ENCODE results near the gene PIK3C2B. TPM values are rescaled to one million over a fixed set of nuclear protein-coding genes. Genes with fewer than 3 reads are reported as not detected.

The PIK3C2B gene
- total RNA-seq, 1 donor from 2014 or later, result 256 TPM

DNA sequence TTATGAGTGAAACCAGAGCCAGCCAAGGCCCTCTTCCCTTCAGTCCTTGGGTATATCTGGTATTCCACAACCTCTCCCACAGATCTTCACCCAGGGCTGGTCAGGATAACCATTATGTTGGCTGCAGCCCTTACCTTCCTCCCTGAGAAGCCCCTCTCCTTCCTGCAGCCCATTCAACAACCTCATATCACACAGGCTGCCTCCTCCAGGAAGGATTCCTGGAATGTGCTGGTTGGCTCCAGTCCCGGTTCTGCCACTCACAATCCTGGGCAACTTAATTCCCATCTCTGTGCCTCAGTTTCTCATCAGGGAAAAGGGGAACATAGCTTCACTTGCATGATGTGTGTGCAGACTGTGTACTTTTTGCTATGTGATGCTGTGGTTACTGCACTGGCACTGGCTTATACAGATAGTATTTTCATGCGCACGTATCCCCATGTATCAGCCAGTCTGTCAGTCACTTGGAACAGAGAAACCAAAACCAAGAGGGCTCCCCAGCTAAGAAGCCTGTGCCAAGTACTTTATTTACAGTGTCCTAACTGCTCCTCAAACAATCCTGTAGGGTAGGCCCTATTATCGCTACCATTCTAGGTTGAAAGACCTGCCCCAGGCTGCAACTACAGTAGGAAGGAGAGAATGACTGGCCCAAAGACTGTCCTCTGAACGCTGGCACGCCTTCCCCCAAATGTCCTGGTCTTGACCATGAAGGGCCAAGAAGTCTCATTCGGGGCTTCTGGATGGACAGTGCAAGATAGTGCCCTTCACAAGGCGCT lies 43.1 kb downstream of the PIK3C2B start:
- TF ChIP-seq CTCF (IDR thresholded peaks at IDR 0.05; ENCODE audit: unreplicated experiment), result no peak
- H3K36me3 Mint-ChIP-seq (ENCODE audit: low read depth, unreplicated experiment), result peaks cover 65% of the 10 kb centered on the region
- H3K4me1 Mint-ChIP-seq (ENCODE audit: unreplicated experiment), result peaks cover 62% of the 10 kb centered on the region
- peak overlapping the region; percentile 75 for H3K27ac Mint-ChIP-seq (ENCODE audit: unreplicated experiment)
- H3K27me3 Mint-ChIP-seq (ENCODE audit: unreplicated experiment), result peaks cover 23% of the 10 kb centered on the region
- peak overlapping the region; percentile 56 for H3K4me3 Mint-ChIP-seq (ENCODE audit: unreplicated experiment)
- no peaks in the 10 kb centered on the region for H3K9me3 Mint-ChIP-seq (ENCODE audit: unreplicated experiment)
- no peak for DNase-seq (ENCODE audit: low spot score)

- TF ChIP-seq CTCF (IDR thresholded peaks at IDR 0.05; ENCODE audit: unreplicated experiment), result no peak
- DNase-seq (ENCODE audit: low spot score), result no peak
These were observed 43.9 kb downstream of the PIK3C2B start for GRCh38 chr1:204450461-204451257.

GRCh38 chr1:204449678-204450280 lies 44.8 kb downstream of the PIK3C2B start:
- no peaks in the 10 kb centered on the region for H3K9me3 Mint-ChIP-seq (ENCODE audit: unreplicated experiment)
- TF ChIP-seq CTCF (IDR thresholded peaks at IDR 0.05; ENCODE audit: unreplicated experiment), result no peak

More at GRCh38 chr1:204450461-204451257, 43.9 kb downstream of the PIK3C2B start:
- H3K36me3 Mint-ChIP-seq (ENCODE audit: low read depth, unreplicated experiment), result peaks cover 65% of the 10 kb centered on the region
- peaks cover 58% of the 10 kb centered on the region for H3K4me1 Mint-ChIP-seq (ENCODE audit: unreplicated experiment)
- H3K4me3 Mint-ChIP-seq (ENCODE audit: unreplicated experiment), result peak overlapping the region; percentile 62
- H3K9me3 Mint-ChIP-seq (ENCODE audit: unreplicated experiment), result no peaks in the 10 kb centered on the region
- H3K27ac Mint-ChIP-seq (ENCODE audit: unreplicated experiment), result peak overlapping the region; percentile 80
- peaks cover 23% of the 10 kb centered on the region for H3K27me3 Mint-ChIP-seq (ENCODE audit: unreplicated experiment)

GRCh38 chr1:204448991-204449677 lies 45.5 kb downstream of the PIK3C2B start:
- Mint-ChIP-seq H3K9me3 (ENCODE audit: unreplicated experiment) (no peaks in the 10 kb centered on the region), H3K27ac (ENCODE audit: unreplicated experiment) (peak overlapping the region; percentile 52), H3K36me3 (ENCODE audit: low read depth, unreplicated experiment) (peaks cover 72% of the 10 kb centered on the region), H3K4me3 (ENCODE audit: unreplicated experiment) (peak overlapping the region; percentile 42), H3K4me1 (ENCODE audit: unreplicated experiment) (peaks cover 49% of the 10 kb centered on the region), H3K27me3 (ENCODE audit: unreplicated experiment) (peaks cover 23% of the 10 kb centered on the region)
- no peak for TF ChIP-seq CTCF (IDR thresholded peaks at IDR 0.05; ENCODE audit: unreplicated experiment)
- no peak for DNase-seq (ENCODE audit: low spot score)

More at GRCh38 chr1:204449678-204450280, 44.8 kb downstream of the PIK3C2B start:
- Mint-ChIP-seq H3K27ac (ENCODE audit: unreplicated experiment) (no peak overlapping the region), H3K4me1 (ENCODE audit: unreplicated experiment) (peaks cover 55% of the 10 kb centered on the region), H3K4me3 (ENCODE audit: unreplicated experiment) (no peak overlapping the region), H3K36me3 (ENCODE audit: low read depth, unreplicated experiment) (peaks cover 70% of the 10 kb centered on the region), H3K27me3 (ENCODE audit: unreplicated experiment) (peaks cover 23% of the 10 kb centered on the region)
- no peak for DNase-seq (ENCODE audit: low spot score)

Data from endothelial cell (in vitro differentiated cells).